SH-SY5Y (cell line): ENCODE results near the gene PIK3IP1.

Source experiments
- GATA2 ChIP-seq: IDR thresholded peaks from 2 replicates; pipeline ENCODE4 v1.6.1; 2011; ENCODE audit warnings: mild to moderate bottlenecking, low read depth, low read length
- GATA3 ChIP-seq: IDR thresholded peaks from 2 replicates; pipeline ENCODE4 v1.6.1; 2011; ENCODE audit warnings: low read depth, mild to moderate bottlenecking, low read length, moderate library complexity

The PIK3IP1 gene

DNA sequence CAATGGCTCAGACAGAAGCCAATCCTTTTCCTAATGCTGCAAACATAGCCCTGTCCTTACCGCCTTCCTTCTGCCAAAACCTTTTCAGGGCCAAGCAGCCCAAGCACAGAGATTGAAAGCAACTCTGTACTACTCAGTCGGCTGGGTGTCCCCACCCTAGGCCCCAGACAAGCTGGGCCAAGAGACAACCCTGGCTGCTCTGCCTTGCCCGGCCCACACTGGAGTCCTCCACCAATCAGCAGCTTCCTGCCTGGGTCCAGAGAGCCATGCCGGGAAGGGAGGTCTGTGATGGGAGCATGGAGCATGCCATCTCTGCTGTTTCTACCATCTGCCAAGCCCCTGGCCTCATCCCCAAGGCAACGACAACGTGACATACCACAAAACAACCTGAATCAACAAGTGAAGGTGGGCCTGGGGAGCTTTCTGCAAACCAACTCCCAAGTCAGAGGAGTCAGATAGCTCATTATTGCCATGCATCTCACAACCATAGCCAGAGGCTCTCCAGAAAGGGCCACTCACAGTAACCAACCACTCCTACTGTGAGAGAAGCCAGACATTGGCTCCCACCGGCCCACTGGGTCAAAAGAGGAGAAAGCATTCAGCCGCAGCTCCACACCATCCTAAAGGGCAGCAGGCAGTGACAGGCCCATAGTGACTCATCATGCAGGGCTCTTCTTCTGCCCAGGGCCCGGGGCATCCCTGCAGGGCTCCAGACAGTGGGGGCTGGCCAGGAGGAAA is 35.7 kb upstream of the PIK3IP1 start:
- TF ChIP-seq GATA3: no peak
- TF ChIP-seq GATA2: no peak

DNA sequence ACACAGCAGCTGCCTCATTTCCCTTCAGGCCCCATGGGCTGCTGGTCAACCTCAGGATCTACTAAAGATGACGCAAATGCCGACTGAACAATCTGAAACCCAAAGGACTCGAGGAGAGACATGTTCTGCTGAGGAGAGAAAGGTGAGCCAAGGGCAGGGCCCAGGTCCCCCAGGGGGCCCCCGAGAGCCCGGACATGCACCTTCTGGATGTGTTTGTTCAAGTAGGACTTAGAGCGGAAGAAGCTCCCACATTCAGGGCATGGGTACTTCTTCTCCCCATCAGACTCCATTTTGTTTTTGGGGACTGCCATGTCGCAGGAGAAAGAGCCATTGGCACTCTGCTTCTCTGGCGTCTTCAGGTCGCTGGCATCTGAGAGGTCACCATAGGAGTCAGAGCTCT is 34.6 kb upstream of the PIK3IP1 start:
- no peak for TF ChIP-seq GATA3
- no peak for TF ChIP-seq GATA2

DNA sequence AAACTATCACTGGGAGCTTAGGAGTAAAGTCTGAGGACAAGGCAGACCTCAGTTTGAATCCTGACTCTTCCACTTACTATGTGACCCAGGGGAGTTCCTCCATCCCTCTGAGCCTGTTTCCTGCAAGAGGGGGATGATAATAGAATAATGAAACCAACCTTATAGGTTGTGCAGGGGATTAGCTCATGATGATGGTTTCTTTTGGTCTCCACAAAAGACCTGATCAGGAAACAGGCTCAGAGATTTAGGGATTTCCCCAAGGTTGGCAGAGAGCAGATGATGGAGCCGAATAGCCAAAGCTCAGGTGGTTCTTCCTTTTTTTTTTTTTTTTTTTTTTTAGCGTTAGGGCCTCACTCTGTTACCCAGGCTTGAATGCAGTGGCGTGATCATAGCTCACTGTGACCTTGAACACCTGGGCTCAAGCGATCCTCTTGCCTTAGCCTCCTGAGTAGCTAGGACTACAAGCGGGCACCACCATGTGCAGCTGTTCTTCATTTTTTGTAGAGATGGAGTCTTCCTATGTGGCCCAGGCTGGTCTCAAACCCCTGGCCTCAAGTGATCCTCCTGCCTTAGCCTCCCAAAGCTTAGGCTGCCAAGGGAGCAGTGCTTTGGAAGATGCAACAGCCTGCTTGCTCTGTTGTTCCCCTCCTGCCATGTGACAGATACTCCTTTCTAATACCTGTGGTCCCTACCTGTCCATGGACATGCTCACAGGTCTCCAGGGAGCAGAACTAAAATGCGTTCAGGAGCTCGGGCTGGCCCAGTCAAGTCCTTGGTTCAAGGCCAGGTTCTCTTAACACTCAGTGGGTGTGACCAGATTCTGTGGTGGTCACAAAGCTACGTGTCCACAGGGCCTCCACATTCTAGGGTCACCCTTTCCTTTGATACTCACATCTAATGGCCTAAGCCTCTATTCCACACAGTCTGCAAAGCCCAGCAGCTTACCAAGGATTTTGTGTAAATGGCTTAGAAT is 31.6 kb upstream of the PIK3IP1 start:
- TF ChIP-seq GATA2 (no peak), GATA3 (no peak)

DNA sequence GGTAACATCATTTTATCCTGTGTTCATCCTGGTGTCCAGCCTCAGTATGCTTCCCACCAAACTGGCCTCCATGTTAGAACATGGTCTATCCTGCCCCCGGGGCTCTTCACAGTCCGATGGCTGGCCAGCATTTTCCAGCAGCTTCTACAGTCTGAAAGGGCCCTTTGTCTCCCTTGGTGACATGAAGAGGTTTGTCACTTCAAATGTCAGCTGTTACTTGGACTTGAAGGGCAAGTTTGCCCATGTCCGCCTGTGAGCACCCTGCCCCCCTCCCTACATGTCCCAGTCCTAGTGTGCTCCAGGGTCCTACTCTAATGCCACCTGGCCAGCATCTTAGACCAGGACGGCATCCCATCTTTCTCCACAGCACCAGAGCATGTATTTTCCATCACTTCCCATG is 29.1 kb upstream of the PIK3IP1 start:
- no peak for TF ChIP-seq GATA2
- TF ChIP-seq GATA3: no peak

DNA sequence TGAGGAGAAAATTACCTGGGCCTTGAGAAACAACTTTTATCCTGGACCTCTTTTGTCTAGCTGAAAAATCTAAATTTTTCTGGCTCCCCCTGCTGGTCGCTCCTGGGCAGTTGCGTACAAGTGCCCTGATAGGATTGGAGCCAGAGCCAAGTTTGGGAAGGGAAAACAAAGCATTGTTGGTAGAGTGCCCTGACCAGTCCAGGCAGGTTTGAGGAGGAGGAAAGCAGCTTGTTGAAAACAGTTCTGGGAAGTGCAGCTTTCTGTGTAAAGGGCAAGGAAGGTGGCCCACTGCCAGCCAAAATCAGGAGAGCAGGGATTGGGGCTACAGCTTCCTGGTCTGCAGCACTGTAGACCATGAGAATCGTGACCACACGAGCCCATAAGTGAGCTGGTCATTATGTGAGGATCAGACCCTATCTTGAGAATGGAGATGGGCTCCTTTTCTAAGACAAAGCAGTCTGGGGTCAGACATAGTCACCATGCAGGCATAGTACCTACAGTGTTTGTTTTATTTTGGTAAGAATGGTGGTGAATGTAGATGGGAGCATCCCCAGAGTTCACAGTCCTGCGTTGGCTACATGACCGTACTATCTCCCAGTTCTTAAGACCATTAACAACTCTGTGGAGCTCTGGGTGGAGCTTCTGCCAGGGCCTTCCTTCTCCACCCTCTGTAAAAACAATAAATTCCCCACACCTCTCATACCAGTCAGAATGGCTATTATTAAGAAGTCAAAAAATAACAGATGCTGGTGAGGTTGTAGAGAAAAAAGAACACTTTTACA is 21.3 kb upstream of the PIK3IP1 start:
- TF ChIP-seq GATA2 (no peak), GATA3 (no peak)

DNA sequence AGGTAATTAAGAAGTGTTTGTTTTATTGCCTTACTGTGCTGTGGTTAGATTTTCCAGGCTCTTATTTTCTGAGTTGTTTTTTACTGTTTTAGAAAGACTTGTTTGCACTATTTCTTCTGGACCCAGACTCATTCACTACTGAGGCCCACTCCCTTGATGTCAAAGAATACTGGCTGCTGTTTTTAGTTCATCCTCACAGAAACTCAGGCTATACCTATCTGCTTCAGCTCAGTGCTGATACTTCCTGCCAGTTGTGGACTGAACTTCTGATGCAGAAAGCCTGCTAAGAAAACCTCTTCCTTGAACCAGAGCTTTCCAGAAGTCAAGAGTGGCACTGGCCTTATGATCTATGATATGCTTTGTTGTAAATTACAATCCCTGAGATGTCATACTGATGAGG is 15.9 kb upstream of the PIK3IP1 start:
- TF ChIP-seq GATA2: no peak
- TF ChIP-seq GATA3: no peak

DNA sequence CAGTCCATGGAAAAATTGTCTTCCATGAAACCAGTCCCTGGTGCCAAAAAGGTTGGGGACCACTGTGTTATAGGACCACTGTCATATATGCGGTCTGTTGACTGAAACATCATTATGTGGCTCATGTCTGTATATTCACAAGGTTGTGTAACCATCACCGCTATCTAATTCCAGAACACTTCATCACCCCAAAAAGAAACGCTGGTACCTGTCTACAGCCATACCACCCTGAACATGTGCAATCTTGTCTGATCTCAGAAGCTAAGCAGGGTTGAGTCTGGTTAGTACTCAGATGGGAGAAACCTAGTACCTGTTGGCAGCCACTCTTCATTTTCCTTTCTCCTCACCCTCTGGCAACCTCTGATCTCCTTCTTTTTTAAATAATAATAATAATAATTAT is 12.9 kb upstream of the PIK3IP1 start:
- no peak for TF ChIP-seq GATA2
- TF ChIP-seq GATA3: no peak

DNA sequence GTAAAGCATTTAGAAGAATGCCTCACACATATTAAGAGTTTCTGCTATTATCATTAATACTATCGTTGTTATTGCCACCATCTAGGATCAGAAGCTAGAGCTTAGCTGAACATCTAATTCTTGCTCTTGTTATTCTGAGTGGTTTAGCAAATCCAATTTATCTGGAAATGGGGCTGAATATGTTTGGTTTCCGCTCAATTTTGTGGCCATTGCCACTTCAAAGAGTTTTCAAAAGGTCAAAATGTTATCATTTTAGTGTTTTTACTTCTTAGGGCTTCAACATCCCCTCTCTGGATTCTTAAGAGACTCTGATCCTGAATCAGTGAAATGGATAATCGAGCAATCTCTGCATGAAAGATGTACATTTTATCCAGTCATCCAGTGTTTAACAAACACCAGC is 10.2 kb upstream of the PIK3IP1 start:
- TF ChIP-seq GATA2: no peak

DNA sequence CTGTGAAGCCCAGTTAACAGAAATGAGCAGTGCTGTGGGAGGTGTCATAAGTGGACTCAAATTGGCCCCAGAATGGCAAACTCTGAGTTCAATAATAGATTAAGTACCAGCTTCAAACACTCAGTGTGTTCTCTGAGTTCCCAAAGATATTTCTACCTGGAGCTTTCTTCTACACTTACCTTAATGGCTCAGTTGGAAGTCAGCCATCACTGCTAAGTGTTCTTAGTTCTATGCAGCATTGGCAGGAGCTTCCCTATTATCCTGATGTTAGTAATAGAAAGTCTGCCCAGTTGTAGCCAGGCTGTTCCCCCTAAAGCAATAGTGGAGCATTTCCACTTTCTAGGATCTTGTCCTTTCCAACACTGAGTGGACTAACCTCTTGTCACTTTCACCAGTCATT is 9.7 kb upstream of the PIK3IP1 start:
- TF ChIP-seq GATA3 (no peak), GATA2 (no peak)

DNA sequence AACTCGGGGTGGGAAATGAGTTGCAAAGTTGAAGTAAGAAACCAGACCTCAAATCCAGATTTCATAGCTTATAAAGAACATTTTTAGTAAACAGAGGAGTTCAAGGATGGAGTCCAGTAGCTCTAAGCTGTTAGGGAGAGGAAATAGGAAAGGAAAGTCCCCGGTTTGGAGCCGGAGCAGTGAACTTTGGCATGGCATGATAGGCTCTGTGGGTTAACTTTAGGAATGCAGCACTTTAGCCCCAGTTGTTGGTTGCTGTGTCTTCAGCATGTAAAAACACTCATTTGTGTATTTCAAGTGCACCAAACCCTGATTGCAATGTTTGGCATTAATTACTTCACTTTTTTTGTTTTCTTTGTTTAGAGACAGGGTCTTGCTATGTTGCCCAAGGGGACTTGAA is 8.6 kb upstream of the PIK3IP1 start:
- TF ChIP-seq GATA2 (no peak), GATA3 (no peak)

DNA sequence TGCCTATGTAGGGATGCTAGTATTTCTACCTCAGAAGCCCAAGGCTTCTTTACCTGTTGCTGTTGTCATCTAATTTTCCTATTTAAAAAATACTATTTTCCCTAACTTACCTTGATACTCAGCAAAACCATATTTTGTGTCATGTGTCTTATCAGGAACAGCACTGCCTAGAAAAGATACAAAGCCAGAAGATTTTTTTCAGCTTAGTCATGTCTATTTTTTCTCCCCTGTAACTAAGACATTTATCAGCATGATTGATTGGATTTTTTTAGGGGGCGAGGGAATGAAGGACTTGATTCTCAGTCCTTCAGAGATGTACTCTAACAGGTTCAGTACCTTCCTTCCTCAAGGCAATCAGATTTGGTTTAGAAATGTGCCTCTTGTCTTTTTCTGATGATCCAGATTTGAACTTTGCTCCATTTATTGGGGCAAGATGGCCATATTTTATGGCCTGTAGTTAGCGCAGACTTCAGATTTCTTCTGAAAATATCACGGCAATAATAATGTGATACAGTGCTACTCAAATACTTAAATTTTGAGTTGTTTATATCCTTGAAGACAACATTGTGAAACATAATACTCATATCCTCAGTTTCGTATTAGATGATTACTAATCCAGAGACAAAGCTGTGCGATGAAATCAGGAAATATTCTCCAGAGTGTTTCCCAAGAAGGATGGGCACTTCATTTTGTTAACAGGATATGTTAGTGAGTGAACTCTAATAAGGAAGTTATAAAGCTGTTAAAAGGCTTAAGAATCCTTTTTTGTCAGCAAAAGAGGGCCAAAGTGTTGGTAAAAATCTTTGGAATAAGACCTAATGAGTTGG is 3.8 kb upstream of the PIK3IP1 start:
- no peak for TF ChIP-seq GATA2
- no peak for TF ChIP-seq GATA3

DNA sequence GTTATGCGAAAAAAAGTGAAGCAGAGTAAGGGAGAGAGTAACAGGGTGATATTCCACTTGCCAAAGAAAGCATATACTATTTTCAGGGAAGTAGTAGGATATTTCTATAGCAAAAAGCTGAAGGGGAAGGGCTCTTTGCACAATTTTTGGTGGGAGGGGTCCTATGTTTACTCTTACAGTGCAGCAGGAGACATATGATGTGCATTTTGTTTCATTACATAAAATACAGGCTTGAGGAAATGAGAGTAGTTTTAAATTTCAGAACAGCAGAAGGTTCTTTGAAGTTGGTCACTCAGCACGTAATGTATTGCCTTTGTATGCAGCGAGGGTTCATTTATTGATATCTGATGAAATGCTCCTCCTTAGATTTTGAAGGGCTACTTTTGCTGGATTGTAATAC is 3.1 kb upstream of the PIK3IP1 start:
- TF ChIP-seq GATA2 (no peak), GATA3 (no peak)

DNA sequence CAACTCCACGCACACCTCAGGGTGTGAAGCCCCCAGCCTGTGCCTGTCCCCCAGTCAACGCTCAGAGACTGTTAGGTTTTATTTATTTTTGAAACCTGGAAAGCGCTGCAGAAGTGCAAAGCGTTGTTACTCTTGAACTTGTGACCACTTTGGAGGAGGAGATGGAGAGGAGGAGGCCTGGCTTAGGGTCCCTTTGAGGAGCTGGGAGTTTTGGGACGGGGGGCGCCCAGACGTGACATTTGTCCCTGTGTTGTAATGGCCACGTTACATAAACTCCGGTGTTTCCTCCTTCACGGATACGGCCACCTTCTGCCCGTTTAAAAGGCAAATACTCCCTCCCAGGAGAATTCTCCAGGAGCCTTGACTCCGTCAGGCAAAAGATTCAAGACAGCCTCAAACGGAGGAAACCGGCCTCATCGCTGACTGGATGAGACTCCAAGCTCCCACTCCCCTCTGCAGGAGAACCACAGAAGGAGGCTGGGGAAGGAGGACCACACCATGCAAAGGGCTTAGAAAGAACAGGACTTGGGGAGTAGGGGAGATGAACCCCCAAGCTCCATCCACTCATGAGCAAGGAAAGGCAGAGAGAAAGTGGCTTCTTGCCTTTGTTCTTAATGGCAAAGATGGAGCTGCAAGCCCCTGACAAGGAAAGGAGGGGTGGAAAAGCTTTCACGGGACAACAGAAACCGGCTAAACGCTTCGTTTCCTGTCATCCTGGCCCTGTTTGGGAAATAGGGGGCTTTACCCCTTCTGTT is 630 bp downstream of the PIK3IP1 start:
- TF ChIP-seq GATA2: no peak
- no peak for TF ChIP-seq GATA3
